Thyroid gland (tissue), 4 donors: Measurements from ENCODE around the gene SH3GLB1.

Experiments
- CTCF ChIP-seq, 6 experiments: fragments of 200-600 bp in 3 of 6; fragments of 450-650 bp in 3 of 6; sonication (generic) in 3 of 6; IDR thresholded peaks; one replicate each; pipeline ENCODE4 v1.5.1; 2016 to 2019; ENCODE audit warnings: antibody characterized with exemption in 6 of 6, mild to moderate bottlenecking in 2 of 6, inconsistent platforms in 1 of 6, moderate library complexity in 1 of 6
- POLR2A ChIP-seq, 2 donors: fragments of 450-650 bp; IDR thresholded peaks; one replicate each; pipeline ENCODE4 v1.6.1; 2017; ENCODE audit warnings: antibody characterized with exemption in 2 of 2, mild to moderate bottlenecking in 2 of 2, moderate library complexity in 1 of 2

- TF ChIP-seq CTCF (IDR thresholded peaks at IDR 0.05) (no peak), POLR2A (IDR thresholded peaks at IDR 0.05) (no peak)
Measured at GRCh38 chr1:86769065-86769464, 64.7 kb downstream of the SH3GLB1 start.
